ENCODE measurements around the gene CES2. TPM values are rescaled to one million over a fixed set of nuclear protein-coding genes. Genes with fewer than 3 reads are reported as not detected.

CES2 gene
- total RNA-seq, 1 experiment from 2014 or later = 35.4 TPM

DNA sequence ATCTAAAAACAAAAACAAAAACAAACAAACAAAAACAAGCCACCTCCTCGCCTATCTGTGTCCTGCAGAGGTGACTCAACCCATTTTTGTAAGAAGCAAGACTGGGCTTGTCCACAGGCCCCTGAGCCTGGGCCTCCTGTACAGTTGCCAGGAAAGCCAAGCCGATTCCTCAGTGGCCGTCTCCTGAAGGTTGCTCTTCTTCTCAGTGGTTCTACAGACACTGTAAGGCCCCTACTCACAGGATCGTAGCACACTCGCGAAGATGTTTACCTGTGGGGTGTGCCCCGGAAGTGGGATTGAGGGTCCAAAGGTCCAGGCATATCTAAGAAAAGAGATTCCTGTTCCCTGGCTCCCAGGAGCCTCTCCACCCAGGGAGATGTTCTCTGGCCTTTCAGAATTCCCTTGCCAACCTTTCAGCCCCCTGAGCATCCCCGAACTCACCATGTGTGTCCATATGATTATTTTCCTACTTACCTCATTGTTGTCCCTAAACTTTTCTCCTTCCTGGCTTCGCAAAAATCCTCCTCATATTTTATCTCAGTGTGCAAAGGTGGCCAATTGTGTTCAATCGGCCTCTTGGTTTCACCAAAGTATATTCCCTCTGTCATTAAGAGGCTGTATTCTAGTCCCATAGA lies 18.3 kb downstream of the CES2 start:
- Histone ChIP-seq H3K9me3 (ENCODE audit: control insufficient read depth in 1 of 2, insufficient read depth in 1 of 2, low read depth in 1 of 2, low read length in 2 of 2) (peaks cover 0 to 6% of the 10 kb centered on the region in 2 experiments; a peak in 1 of 4 replicates), H2AFZ (ENCODE audit: low read depth, low read length, poor library complexity, severe bottlenecking) (peak overlapping the region; percentile 77), H3K4me1 (ENCODE audit: control insufficient read depth in 1 of 2, insufficient read depth in 2 of 2, low read length in 2 of 2) (peaks cover 11 to 12% of the 10 kb centered on the region in 2 experiments; a peak in 3 of 4 replicates), H3K27me3 (ENCODE audit: insufficient read depth, low read length) (no peaks in the 10 kb centered on the region), H3K9ac (ENCODE audit: low read length) (no peak overlapping the region), H3K79me2 (ENCODE audit: insufficient read depth, low read length) (no peaks in the 10 kb centered on the region), H3K9me2 (ENCODE audit: insufficient read depth) (no peaks in the 10 kb centered on the region), H3K36me3 (ENCODE audit: control insufficient read depth in 1 of 2, insufficient read depth in 2 of 2, low read length in 2 of 2) (no peaks in the 10 kb centered on the region), H3K27ac (ENCODE audit: low read depth, low read length) (peak overlapping the region; percentile 3; the same call in 1 of the 2 replicates), H3K4me3 (replicated peaks in 1 of 2; ENCODE audit: low read depth in 1 of 2, low read length in 2 of 2) (no peak overlapping the region), H3K4me2 (ENCODE audit: low read length) (peak overlapping the region; percentile 50), H4K20me1 (ENCODE audit: insufficient read depth) (no peaks in the 10 kb centered on the region)
- ATAC-seq = peak; percentile 41
- no peak for DNase-seq (ENCODE audit: low read depth, low spot score)
- ChIA-PET POLR2A (interaction anchor here (0.6 kb wide), 1 partner anchor 30 kb away, joined by 3 read pairs; no protein-coding TSS in a partner anchor), RAD21 (ENCODE audit: low non-redundant PET in 1 of 2, low total read pairs in 2 of 2, uncharacterized antibody in 2 of 2, unreplicated experiment in 2 of 2) (interaction anchor here (0.7 to 1.4 kb wide), 6 partner anchors 18 to 202 kb away, joined by 3 to 7 read pairs (median 3); no protein-coding TSS in a partner anchor), CTCF (interaction anchor here (0.6 to 1.5 kb wide), 18 partner anchors 12 to 568 kb away, joined by 3 to 13 read pairs (median 4); partner anchors contain the start of genes ELMO3 and NOL3)
- intact Hi-C loops (cut with micrococcal nuclease) = loop anchor here (1.0 to 10.0 kb wide), 5 partner anchors 56 to 711 kb away; partner anchors contain the start of genes ACD, C16orf86, ENKD1 and FBXL8
- BruUV-seq (replicated peaks) = no TSS peak
- TF ChIP-seq RAD21 (IDR thresholded peaks at IDR 0.05; ENCODE audit: low read depth) (no peak), POLR2A (IDR thresholded peaks at IDR 0.05; ENCODE audit: borderline replicate concordance, extremely low read depth, insufficient read depth, insufficient read length) (no peak), CBX3 (IDR thresholded peaks at IDR 0.05; ENCODE audit: low read depth) (no peak), POLR2AphosphoS5 (IDR thresholded peaks at IDR 0.05; ENCODE audit: low read depth, low read length) (no peak), TCF7L2 (IDR thresholded peaks at IDR 0.05; ENCODE audit: borderline replicate concordance, extremely low read depth, insufficient read depth, insufficient read length) (no peak), EZH2 (IDR thresholded peaks at IDR 0.05) (no peak), EZH2phosphoT487 (IDR thresholded peaks at IDR 0.05; ENCODE audit: borderline replicate concordance) (no peak), ZFX (IDR thresholded peaks at IDR 0.05) (no peak), SIN3A (IDR thresholded peaks at IDR 0.05; ENCODE audit: low read depth) (no peak), EGR1 (IDR thresholded peaks at IDR 0.05; ENCODE audit: low read depth) (no peak), YY1 (IDR thresholded peaks at IDR 0.05; ENCODE audit: extremely low read depth, insufficient replicate concordance, low read depth, low read length) (no peak), ZNF274 (IDR thresholded peaks at IDR 0.05; ENCODE audit: low read depth, low read length) (no peak)
- TF ChIP-seq, protein P1, sequence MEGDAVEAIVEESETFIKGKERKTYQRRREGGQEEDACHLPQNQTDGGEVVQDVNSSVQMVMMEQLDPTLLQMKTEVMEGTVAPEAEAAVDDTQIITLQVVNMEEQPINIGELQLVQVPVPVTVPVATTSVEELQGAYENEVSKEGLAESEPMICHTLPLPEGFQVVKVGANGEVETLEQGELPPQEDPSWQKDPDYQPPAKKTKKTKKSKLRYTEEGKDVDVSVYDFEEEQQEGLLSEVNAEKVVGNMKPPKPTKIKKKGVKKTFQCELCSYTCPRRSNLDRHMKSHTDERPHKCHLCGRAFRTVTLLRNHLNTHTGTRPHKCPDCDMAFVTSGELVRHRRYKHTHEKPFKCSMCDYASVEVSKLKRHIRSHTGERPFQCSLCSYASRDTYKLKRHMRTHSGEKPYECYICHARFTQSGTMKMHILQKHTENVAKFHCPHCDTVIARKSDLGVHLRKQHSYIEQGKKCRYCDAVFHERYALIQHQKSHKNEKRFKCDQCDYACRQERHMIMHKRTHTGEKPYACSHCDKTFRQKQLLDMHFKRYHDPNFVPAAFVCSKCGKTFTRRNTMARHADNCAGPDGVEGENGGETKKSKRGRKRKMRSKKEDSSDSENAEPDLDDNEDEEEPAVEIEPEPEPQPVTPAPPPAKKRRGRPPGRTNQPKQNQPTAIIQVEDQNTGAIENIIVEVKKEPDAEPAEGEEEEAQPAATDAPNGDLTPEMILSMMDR (IDR thresholded peaks at IDR 0.05 in 2 of 3, conservative IDR thresholded peaks at IDR 0.05 in 1 of 3; ENCODE audit: borderline replicate concordance in 1 of 3, insufficient read depth in 1 of 3, low read depth in 2 of 3, low read length in 2 of 3) = no peak
- TF ChIP-seq, protein P2, sequence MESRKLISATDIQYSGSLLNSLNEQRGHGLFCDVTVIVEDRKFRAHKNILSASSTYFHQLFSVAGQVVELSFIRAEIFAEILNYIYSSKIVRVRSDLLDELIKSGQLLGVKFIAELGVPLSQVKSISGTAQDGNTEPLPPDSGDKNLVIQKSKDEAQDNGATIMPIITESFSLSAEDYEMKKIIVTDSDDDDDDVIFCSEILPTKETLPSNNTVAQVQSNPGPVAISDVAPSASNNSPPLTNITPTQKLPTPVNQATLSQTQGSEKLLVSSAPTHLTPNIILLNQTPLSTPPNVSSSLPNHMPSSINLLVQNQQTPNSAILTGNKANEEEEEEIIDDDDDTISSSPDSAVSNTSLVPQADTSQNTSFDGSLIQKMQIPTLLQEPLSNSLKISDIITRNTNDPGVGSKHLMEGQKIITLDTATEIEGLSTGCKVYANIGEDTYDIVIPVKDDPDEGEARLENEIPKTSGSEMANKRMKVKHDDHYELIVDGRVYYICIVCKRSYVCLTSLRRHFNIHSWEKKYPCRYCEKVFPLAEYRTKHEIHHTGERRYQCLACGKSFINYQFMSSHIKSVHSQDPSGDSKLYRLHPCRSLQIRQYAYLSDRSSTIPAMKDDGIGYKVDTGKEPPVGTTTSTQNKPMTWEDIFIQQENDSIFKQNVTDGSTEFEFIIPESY (IDR thresholded peaks at IDR 0.05; ENCODE audit: extremely low read depth, insufficient replicate concordance, low read length) = no peak
- TF ChIP-seq, protein P3, sequence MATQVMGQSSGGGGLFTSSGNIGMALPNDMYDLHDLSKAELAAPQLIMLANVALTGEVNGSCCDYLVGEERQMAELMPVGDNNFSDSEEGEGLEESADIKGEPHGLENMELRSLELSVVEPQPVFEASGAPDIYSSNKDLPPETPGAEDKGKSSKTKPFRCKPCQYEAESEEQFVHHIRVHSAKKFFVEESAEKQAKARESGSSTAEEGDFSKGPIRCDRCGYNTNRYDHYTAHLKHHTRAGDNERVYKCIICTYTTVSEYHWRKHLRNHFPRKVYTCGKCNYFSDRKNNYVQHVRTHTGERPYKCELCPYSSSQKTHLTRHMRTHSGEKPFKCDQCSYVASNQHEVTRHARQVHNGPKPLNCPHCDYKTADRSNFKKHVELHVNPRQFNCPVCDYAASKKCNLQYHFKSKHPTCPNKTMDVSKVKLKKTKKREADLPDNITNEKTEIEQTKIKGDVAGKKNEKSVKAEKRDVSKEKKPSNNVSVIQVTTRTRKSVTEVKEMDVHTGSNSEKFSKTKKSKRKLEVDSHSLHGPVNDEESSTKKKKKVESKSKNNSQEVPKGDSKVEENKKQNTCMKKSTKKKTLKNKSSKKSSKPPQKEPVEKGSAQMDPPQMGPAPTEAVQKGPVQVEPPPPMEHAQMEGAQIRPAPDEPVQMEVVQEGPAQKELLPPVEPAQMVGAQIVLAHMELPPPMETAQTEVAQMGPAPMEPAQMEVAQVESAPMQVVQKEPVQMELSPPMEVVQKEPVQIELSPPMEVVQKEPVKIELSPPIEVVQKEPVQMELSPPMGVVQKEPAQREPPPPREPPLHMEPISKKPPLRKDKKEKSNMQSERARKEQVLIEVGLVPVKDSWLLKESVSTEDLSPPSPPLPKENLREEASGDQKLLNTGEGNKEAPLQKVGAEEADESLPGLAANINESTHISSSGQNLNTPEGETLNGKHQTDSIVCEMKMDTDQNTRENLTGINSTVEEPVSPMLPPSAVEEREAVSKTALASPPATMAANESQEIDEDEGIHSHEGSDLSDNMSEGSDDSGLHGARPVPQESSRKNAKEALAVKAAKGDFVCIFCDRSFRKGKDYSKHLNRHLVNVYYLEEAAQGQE (IDR thresholded peaks at IDR 0.05; ENCODE audit: low read depth) = no peak

Data from HCT116 (cell line).